BLaER1 (cell line): ENCODE results near the gene SLC16A4.

Source experiments
- H3K27ac ChIP-seq: shearing (Covaris generic); formaldehyde crosslinking; 2 replicates; pipeline ENCODE4 v1.8.1; 2022
- H3K27me3 ChIP-seq: shearing (Covaris generic); formaldehyde crosslinking; 2 replicates; pipeline ENCODE4 v1.8.1; 2022
- H3K36me3 ChIP-seq: shearing (Covaris generic); formaldehyde crosslinking; 2 replicates; pipeline ENCODE4 v1.8.1; 2022
- H3K4me1 ChIP-seq: shearing (Covaris generic); formaldehyde crosslinking; 2 replicates; pipeline ENCODE4 v1.8.1; 2022
- H3K4me2 ChIP-seq: shearing (Covaris generic); formaldehyde crosslinking; 2 replicates; pipeline ENCODE4 v1.8.1; 2022
- H3K4me3 ChIP-seq: shearing (Covaris generic); formaldehyde crosslinking; 2 replicates; pipeline ENCODE4 v1.8.1; 2022
- H3K9ac ChIP-seq: shearing (Covaris generic); formaldehyde crosslinking; 2 replicates; pipeline ENCODE4 v1.8.1; 2022
- H3K9me3 ChIP-seq: shearing (Covaris generic); formaldehyde crosslinking; 2 replicates; pipeline ENCODE4 v1.8.1; 2022
- H4K20me1 ChIP-seq: shearing (Covaris generic); formaldehyde crosslinking; 2 replicates; pipeline ENCODE4 v1.8.1; 2022
- Cebpa-rat ChIP-seq: shearing (Covaris generic); IDR thresholded peaks from 2 replicates; pipeline ENCODE4 v1.8.1; 2022

SLC16A4 gene

DNA sequence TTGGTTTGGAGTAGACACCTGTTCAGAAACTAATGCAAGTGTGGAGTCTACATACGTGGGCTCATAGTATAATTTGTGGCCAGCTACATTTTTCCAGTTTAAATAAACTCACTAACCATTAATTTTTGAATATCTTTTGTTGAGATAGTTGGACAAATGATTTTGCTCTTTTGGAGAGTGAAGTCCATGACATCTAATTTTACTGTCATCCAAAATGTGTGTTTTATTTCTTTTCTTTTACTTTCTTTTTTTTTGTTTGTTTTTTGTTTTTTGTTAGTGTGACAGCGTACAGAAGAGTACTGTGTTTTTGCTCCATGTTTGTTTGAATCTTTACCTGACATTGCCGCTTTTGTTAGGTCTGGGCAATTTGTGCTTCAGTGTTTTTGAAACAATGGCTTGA is 46.7 kb downstream of the SLC16A4 start:
- no peak overlapping the region for H3K27ac ChIP-seq
- no peak for TF ChIP-seq Cebpa-rat
- H3K36me3 ChIP-seq: peaks cover 55% of the 10 kb centered on the region
- 0 out of 2 replicates have a peak overlapping the region, but pooled peaks have one; percentile 98 for H3K9ac ChIP-seq
- H3K4me3 ChIP-seq: peak overlapping the region; percentile 79; the same call in 1 of the 2 replicates
- H4K20me1 ChIP-seq: peaks cover 97% of the 10 kb centered on the region
- peaks cover 89% of the 10 kb centered on the region for H3K4me1 ChIP-seq
- H3K4me2 ChIP-seq: peak overlapping the region; percentile 95
- no peaks in the 10 kb centered on the region for H3K27me3 ChIP-seq
- H3K9me3 ChIP-seq: no peaks in the 10 kb centered on the region

DNA sequence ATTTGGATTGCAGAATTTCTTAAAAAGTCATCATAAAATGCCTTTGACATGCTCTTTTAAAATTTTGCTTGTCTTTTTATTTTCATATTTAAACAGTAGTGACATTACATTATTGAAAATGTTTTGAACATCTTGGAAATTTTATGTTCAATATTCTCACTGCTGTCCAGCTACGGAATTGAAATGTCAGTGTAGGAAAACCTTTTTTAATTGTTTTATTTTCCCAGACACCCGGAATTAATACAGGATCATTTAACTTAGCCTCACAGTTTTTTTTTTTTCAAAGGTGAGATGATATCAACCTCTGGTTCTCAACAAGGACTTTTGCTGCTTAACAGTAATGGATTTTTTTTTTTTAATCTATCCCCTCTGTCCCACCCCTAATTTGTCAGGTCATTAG is 47.6 kb downstream of the SLC16A4 start:
- H3K9ac ChIP-seq: peak overlapping the region; percentile 98; the same call in 1 of the 2 replicates
- no peak overlapping the region for H3K27ac ChIP-seq
- peak overlapping the region; percentile 79 for H3K4me3 ChIP-seq
- peaks cover 55% of the 10 kb centered on the region for H3K36me3 ChIP-seq
- H4K20me1 ChIP-seq: peaks cover 88% of the 10 kb centered on the region
- no peaks in the 10 kb centered on the region for H3K27me3 ChIP-seq
- H3K4me1 ChIP-seq: peaks cover 80% of the 10 kb centered on the region
- no peak for TF ChIP-seq Cebpa-rat
- no peaks in the 10 kb centered on the region for H3K9me3 ChIP-seq
- H3K4me2 ChIP-seq: peak overlapping the region; percentile 95

DNA sequence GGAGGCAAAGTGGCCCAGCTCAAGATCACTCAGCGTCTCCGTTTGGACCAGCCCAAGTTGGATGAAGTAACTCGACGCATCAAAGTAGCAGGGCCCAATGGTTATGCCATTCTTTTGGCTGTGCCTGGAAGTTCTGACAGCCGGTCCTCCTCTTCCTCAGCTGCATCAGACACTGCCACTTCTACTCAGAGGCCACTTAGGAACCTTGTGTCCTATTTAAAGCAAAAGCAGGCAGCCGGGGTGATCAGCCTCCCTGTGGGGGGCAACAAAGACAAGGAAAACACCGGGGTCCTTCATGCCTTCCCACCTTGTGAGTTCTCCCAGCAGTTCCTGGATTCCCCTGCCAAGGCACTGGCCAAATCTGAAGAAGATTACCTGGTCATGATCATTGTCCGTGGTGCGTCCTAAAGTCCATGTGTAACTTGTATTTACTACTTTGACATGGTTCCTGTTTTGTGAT is 48.9 kb downstream of the SLC16A4 start:
- Histone ChIP-seq H3K36me3 (peaks cover 46% of the 10 kb centered on the region), H3K27me3 (no peaks in the 10 kb centered on the region), H4K20me1 (peaks cover 74% of the 10 kb centered on the region), H3K9ac (peak overlapping the region; percentile 98), H3K4me2 (peak overlapping the region; percentile 95), H3K9me3 (no peaks in the 10 kb centered on the region), H3K27ac (no peak overlapping the region), H3K4me3 (peak overlapping the region; percentile 79), H3K4me1 (peaks cover 73% of the 10 kb centered on the region)
- TF ChIP-seq Cebpa-rat: no peak

DNA sequence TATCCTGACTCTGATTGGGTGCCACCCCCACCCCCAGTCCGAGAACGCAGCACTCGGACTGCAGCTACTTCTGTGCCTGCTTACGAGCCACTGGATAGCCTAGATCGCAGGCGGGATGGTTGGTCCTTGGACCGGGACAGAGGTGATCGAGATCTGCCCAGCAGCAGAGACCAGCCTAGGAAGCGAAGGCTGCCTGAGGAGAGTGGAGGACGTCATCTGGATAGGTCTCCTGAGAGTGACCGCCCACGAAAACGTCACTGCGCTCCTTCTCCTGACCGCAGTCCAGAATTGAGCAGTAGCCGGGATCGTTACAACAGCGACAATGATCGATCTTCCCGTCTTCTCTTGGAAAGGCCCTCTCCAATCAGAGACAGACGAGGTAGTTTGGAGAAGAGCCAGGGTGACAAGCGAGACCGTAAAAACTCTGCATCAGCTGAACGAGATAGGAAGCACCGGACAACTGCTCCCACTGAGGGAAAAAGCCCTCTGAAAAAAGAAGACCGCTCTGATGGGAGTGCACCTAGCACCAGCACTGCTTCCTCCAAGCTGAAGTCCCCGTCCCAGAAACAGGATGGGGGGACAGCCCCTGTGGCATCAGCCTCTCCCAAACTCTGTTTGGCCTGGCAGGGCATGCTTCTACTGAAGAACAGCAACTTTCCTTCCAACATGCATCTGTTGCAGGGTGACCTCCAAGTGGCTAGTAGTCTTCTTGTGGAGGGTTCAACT is 49.5 kb downstream of the SLC16A4 start:
- peaks cover 73% of the 10 kb centered on the region for H3K4me1 ChIP-seq
- no peak for TF ChIP-seq Cebpa-rat
- H4K20me1 ChIP-seq: peaks cover 68% of the 10 kb centered on the region
- peak overlapping the region; percentile 98 for H3K9ac ChIP-seq
- peaks cover 40% of the 10 kb centered on the region for H3K36me3 ChIP-seq
- 0 out of 2 replicates have a peak overlapping the region, but pooled peaks have one; percentile 97 for H3K27ac ChIP-seq
- peak overlapping the region; percentile 95 for H3K4me2 ChIP-seq
- H3K4me3 ChIP-seq: peak overlapping the region; percentile 79
- no peaks in the 10 kb centered on the region for H3K9me3 ChIP-seq
- no peaks in the 10 kb centered on the region for H3K27me3 ChIP-seq

DNA sequence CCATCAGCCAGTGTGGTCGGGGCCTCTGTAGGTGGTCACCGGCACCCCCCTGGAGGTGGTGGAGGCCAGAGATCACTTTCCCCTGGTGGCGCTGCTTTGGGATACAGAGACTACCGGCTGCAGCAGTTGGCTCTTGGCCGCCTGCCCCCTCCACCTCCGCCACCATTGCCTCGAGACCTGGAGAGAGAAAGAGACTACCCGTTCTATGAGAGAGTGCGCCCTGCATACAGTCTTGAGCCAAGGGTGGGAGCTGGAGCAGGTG is 50.7 kb downstream of the SLC16A4 start:
- Histone ChIP-seq H4K20me1 (peaks cover 57% of the 10 kb centered on the region), H3K4me3 (peak overlapping the region; percentile 79), H3K4me1 (peaks cover 66% of the 10 kb centered on the region), H3K4me2 (peak overlapping the region; percentile 95), H3K27ac (peak overlapping the region; percentile 97), H3K27me3 (no peaks in the 10 kb centered on the region), H3K9ac (peak overlapping the region; percentile 98), H3K36me3 (peaks cover 31% of the 10 kb centered on the region), H3K9me3 (no peaks in the 10 kb centered on the region)
- TF ChIP-seq Cebpa-rat: no peak

DNA sequence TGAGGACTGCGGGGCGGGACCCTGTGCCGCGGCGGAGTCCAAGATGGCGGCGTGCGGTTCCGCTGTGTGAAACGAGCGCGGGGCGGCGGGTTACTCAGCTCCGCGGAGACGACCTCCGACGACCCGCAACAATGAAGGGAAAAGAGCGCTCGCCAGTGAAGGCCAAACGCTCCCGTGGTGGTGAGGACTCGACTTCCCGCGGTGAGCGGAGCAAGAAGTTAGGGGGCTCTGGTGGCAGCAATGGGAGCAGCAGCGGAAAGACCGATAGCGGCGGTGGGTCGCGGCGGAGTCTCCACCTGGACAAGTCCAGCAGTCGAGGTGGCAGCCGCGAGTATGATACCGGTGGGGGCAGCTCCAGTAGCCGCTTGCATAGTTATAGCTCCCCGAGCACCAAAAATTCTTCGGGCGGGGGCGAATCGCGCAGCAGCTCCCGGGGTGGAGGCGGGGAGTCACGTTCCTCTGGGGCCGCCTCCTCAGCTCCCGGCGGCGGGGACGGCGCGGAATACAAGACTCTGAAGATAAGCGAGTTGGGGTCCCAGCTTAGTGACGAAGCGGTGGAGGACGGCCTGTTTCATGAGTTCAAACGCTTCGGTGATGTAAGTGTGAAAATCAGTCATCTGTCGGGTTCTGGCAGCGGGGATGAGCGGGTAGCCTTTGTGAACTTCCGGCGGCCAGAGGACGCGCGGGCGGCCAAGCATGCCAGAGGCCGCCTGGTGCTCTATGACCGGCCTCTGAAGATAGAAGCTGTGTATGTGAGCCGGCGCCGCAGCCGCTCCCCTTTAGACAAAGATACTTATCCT is 51.2 kb downstream of the SLC16A4 start:
- no peak for TF ChIP-seq Cebpa-rat
- H3K27me3 ChIP-seq: no peaks in the 10 kb centered on the region
- peaks cover 51% of the 10 kb centered on the region for H4K20me1 ChIP-seq
- H3K9me3 ChIP-seq: no peaks in the 10 kb centered on the region
- H3K4me3 ChIP-seq: peak overlapping the region; percentile 79
- peak overlapping the region; percentile 95 for H3K4me2 ChIP-seq
- peaks cover 61% of the 10 kb centered on the region for H3K4me1 ChIP-seq
- H3K27ac ChIP-seq: peak overlapping the region; percentile 97
- H3K36me3 ChIP-seq: peaks cover 31% of the 10 kb centered on the region
- H3K9ac ChIP-seq: peak overlapping the region; percentile 98

DNA sequence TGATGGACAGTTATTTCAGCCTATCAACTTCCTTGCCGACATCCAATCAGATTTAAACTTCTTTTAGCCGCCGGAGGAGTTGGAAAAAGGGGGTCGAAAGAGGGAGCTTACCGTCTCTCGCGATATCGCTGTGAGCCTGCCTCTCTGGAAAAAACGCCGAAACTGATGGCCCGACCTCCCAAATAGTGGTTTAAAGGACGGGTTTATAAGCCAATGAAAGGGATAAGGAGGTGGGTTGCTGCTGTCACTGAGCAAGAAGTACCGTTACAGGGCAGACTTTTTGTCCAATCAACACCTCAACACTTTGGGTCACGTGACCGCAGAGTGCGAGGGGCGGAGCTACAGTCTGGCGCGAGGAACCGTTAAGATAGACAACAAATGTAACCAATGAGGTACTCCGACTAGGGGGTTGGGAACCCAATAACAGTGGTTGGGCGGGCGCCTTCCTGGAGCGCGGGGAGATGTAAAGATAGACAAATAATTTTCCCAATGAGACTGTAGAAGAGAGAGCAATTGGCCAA is 51.9 kb downstream of the SLC16A4 start, which contains the start of gene RBM15:
Gene RBM15, plus strand, starts transcription at position 492 of the 521 bp plus-strand sequence. Its CDS starts 29 bp downstream, at position 521.
- Histone ChIP-seq H4K20me1 (peaks cover 45% of the 10 kb centered on the region), H3K36me3 (peaks cover 25% of the 10 kb centered on the region), H3K27me3 (no peaks in the 10 kb centered on the region), H3K4me1 (peaks cover 54% of the 10 kb centered on the region), H3K9ac (peak within 1 kb of the TSS; percentile 98), H3K4me3 (peak within 1 kb of the TSS; percentile 79), H3K4me2 (peak within 1 kb of the TSS; percentile 95), H3K9me3 (no peaks in the 10 kb centered on the region), H3K27ac (peak within 1 kb of the TSS; percentile 97)
- no peak for TF ChIP-seq Cebpa-rat

DNA sequence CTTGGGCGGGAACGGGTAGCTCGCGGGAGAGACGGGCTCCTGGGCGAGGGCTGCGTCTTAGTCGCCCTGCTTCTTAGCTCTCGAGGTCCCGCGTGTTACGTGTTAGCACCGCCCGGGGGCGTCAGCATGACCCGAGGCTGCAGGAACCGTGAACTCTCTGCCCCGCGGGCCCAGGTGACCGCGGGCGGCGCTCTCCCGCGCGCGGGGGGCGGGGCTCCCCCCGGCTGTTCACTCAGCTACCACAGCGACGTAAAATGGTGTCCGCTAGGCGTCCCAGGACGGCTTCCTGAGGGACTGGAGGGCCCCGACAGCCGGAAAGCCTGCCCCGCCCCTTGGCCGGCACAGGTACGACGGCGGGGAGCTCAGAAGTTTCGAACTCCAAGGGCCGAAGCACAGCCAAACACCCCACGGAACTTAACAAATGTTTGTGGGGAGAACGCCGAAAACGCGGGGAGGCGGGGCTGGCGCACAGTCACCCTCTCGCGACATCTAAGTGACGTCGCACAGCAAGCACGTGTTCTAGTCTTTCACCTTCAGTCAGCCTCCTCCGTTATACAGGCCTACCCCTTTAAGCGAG is 52.4 kb downstream of the SLC16A4 start:
- H3K9ac ChIP-seq: peak overlapping the region; percentile 98
- no peak for TF ChIP-seq Cebpa-rat
- peak overlapping the region; percentile 97 for H3K27ac ChIP-seq
- H3K9me3 ChIP-seq: no peaks in the 10 kb centered on the region
- peaks cover 39% of the 10 kb centered on the region for H4K20me1 ChIP-seq
- H3K4me2 ChIP-seq: peak overlapping the region; percentile 91
- no peaks in the 10 kb centered on the region for H3K27me3 ChIP-seq
- peaks cover 48% of the 10 kb centered on the region for H3K4me1 ChIP-seq
- peak overlapping the region; percentile 79 for H3K4me3 ChIP-seq
- peaks cover 19% of the 10 kb centered on the region for H3K36me3 ChIP-seq

DNA sequence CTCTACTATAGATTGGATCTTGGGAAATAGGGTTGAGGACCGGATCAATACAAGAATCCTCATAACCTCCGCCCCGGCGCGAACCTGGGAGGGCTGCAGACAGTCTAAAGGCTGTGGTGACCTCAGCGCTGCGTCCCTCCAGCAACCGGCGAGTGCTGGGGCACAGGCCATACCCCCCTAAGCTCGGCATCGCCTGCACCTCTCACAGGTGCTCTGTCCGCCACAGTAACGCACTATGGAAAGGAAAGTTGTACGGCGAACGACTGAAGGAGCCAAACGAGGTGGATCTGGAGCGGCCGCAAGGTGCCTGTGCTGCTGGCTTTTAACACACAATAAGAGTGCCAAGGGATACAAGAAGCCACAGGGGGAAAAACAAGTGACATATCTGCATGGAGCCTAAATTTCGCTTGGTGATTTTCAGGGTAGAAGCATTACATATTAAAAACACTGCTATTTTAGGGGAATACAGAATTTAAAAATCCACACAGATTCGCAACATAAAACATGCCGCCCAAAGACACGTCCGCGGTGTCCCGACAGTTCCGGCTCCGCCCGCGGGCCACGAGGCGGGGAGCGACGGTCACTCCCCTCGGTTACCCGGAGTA is 53.0 kb downstream of the SLC16A4 start:
- peaks cover 33% of the 10 kb centered on the region for H4K20me1 ChIP-seq
- peak overlapping the region; percentile 79 for H3K4me3 ChIP-seq
- H3K27ac ChIP-seq: peak overlapping the region; percentile 97
- H3K4me2 ChIP-seq: peak overlapping the region; percentile 91
- peaks cover 18% of the 10 kb centered on the region for H3K36me3 ChIP-seq
- no peak for TF ChIP-seq Cebpa-rat
- peak overlapping the region; percentile 98 for H3K9ac ChIP-seq
- H3K9me3 ChIP-seq: no peaks in the 10 kb centered on the region
- H3K4me1 ChIP-seq: peaks cover 43% of the 10 kb centered on the region
- H3K27me3 ChIP-seq: no peaks in the 10 kb centered on the region
